ENCODE results near the gene TANGO6. TPM values are rescaled to one million over a fixed set of nuclear protein-coding genes. Genes with fewer than 3 reads are reported as not detected.
"Not testable (repeated sequence)": the region's sequence is repeated elsewhere in the genome, so short reads cannot be mapped to it uniquely, and the experiment has no call there.

Gene TANGO6
- total RNA-seq, 1 donor from 2014 or later: 17.6 TPM

DNA sequence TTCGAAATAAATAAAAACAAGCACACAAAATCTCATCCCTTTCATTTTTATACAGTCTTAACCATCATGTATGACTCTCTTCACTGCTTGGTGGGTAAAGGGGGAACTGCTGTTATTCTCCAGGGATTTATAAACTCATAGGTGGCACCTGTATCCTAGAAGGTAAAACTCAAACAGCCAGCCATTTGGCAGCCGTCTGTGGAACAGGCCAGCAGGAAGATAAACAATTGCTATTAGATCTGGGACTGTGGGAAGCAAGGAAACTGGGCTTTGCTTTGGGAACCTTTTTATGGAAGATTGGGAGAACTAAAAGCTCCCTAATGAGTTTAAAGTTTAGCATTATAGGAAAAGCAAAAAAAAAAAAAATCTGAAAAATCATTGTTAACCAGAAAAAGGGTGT, 126.0 kb downstream of the TANGO6 start:
- DNase-seq (ENCODE audit: low spot score): no peak

DNA sequence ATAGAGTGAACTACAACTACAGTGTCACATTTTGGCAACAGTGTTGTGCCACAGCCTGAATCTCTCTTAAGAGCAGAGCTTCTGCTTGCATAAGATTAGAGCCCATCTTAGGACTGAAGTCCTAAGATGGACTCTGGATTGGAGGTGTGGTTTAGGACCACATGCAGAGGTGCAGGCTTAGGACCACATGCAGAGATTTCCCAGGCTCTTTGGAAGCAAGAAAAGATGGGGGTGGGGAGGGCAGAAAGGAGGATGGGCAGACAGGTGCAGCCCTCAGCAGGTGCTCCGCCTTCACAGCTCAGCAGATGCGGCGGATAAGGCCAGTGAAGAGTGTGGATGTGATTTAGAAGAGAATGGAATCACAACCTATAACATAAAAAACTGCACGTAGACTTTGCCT, 128.7 kb downstream of the TANGO6 start:
- no peak for DNase-seq (ENCODE audit: low spot score)

DNA sequence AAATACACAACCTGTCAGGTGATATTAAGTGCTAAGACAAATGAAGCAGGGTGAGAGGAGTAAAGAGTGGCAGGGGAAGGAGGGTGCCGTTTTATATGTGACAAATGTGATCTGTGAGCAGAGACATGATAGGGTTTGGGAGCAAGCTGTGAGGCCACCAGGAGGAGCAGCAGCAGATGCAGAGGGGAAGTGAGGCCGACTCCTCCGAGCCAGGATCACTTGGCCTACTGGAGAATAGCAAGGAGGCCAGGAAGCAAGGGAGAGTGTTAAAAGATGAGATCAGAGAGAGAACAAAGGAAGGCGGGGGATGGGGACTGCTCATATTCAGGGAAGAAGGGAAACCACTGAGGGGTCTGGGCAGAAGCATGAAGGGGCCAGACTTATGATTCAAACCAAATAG, 129.4 kb downstream of the TANGO6 start:
- DNase-seq (ENCODE audit: low spot score): no peak

DNA sequence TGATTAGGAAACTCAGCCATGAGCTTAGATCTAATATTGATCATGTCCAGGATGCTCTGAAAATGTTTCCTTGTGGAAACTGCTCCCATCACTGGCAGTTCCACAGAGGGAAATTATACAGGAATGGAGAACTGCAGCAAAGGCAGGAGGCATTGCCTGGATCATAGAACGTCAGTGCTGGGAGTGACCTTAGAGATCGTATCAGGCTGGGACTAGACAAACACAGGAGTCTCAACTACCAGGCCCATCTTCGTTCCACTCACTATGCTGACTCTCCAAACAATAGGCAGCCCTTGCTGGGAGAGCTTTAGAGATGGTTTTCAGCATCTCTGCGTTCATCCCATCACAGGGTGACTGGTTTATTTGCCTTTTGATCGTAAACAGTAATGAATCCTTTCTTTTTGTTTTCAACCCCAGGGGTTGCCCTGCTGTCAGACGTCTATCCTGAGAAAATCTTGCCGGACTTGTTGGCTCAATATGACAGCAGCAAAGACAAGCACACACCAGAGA, 130.3 kb downstream of the TANGO6 start:
- no peak for DNase-seq (ENCODE audit: low spot score)

- DNase-seq (ENCODE audit: low spot score): no peak
Observed at GRCh38 chr16:68978303-68978954, 135.1 kb downstream of the TANGO6 start.

DNA sequence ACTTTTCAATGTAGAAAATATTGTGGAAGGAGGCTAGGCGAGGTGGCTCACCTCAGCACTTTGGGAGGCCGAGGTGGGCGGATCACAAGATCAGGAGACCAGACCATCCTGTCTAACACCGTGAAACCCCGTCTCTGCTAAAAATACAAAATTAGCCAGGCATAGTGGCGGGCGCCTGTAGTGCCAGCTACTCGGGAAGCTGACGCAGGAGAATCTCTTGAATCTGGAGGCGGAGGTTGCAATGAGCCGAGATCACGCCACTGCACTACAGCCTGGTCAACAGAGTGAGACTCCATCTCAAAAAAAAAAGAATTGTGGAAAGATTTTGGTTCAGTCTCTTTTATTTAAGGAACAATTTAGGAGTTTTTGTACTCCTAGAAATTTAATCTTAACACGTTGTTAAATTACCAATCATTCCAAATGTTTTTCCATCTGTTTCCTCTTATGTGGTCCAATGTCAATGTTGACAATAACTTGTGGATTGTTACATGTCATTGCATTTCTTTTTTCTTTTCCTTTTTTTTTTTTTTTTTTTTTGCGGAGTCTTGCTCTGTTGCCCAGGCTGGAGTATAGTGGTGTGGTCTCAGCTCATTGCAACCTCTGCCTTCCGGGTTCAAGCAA, 137.5 kb downstream of the TANGO6 start:
- DNase-seq (ENCODE audit: low spot score): no peak

- DNase-seq (ENCODE audit: low spot score): no peak
Observed at GRCh38 chr16:68981971-68982370, 138.6 kb downstream of the TANGO6 start.

- no peak for DNase-seq (ENCODE audit: low spot score)
Observed at GRCh38 chr16:68984467-68984866, 141.1 kb downstream of the TANGO6 start.

- DNase-seq (ENCODE audit: low spot score): no peak
Observed at GRCh38 chr16:68985268-68985667, 141.9 kb downstream of the TANGO6 start.

- DNase-seq (ENCODE audit: low spot score): peak; percentile 48
Observed at GRCh38 chr16:68985855-68986254, 142.5 kb downstream of the TANGO6 start.

DNA sequence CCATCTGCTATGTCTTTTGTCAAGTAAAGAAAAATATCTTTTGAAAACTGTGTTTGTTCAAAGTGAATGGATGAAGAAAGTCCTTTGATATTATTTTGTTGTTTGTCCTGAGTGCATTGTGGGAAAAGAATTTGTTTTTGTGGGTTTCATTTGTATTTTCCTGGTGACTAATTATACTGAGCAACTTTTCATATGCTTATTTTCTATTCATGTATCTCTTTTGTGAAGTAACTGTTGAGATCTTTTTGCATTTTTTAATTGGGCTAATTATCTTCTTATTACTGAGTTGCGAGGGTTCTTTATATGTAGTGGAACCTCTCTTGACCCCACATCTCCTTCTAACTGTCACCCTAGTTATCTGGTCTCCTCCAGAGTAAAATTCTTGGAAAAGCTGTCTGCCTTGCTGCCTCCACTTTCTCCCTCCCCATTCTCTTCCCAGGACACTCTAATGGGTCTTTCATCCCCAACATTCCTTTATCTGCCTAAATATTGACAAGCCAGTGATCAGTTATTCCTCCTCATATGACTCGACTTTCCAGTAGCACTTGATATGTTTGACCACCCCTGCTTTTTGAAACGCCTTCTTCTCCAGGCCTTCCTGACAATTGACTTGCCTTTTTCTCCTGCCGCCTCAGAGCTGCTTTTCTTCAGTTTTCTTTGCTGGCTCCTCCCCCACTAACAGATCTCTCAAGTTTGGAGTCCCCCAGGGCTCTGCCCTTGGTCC, 144.6 kb downstream of the TANGO6 start:
- no peak for DNase-seq (ENCODE audit: low spot score)

DNA sequence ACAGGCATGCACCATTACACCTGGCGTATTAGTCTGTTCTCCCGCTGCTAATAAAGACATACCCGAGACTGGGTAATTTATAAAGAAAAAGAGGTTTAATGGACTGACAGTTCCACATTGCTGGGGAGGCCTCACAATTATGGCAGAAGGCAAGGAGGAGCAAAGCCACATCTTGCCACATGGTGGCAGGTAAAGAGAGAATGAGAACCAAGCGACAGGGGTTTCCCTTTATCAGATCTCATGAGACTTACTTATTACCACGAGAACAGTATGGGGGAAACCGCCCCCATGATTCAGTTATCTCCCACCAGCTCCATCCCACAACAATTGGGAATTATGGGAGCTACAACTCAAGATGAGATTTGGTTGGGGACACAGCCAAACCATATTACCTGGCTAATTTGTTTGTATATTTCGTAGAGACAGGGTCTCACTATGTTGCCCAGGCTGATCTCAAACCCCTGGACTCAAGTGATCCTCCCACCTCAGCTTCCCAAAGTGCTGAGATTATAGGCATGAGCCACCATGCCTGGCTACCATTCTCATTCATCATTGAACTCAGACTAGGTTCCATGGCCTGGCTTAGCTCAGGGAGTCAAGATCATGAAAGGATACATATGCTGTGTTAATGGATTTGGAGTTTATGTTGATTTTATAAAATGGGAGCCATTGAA, 147.0 kb downstream of the TANGO6 start:
- DNase-seq (ENCODE audit: low spot score): not testable (repeated sequence)

DNA sequence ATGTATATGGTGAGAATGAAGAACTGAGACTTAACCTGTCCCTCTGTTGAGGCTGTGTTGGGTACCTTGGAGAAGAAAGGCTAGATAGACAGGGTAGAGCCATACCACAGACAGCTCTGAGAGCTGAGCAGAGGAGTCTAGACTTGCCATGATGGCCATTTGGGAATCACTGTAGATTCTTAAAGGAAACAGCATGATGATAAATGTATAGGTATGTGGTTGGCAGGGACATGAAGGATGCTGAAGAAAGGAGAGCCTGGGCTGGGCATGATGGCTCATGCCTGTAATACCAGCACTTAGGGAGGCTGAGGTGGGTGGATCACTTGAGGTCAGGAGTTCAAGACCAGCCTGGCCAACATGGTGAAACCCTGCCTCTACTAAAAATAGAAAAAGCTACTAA, 147.7 kb downstream of the TANGO6 start:
- no peak for DNase-seq (ENCODE audit: low spot score)

DNA sequence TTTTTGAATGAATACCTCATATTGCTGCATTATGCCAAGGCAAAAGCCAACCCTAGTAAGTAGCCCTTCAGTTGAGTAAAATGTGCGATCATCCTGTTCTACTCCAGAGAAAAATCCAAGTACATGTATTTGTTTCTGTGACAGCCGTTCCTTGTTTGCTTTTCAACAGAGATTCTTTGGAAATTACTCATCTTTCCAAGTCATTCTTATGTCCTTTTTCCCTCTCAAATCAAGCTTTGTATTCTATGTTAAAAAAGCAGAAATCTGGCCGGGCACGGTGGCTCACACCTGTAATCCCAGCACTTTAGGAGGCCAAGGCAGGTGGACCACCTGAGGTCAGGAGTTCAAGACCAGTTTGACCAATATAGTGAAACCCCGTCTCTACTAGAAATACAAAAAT, 149.2 kb downstream of the TANGO6 start:
- DNase-seq (ENCODE audit: low spot score): no peak

DNA sequence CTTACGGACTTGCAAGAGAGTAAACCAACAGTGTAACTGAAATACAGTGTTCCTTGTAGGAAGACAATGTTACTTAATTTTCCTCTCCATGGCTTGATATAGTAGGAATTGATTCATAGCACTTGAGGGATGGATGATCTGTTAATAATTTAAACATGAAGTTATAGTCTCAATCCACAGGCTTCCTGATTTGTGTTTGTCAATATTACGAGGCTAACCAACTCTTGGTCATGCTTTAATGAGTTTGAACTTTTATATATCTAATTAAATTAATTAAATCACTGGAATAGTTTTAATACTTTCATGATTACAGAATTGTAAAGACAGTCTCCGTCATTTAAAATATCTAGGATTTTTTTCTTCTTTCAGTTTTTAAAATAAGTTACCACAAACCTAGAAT, 150.1 kb downstream of the TANGO6 start:
- no peak for DNase-seq (ENCODE audit: low spot score)

DNA sequence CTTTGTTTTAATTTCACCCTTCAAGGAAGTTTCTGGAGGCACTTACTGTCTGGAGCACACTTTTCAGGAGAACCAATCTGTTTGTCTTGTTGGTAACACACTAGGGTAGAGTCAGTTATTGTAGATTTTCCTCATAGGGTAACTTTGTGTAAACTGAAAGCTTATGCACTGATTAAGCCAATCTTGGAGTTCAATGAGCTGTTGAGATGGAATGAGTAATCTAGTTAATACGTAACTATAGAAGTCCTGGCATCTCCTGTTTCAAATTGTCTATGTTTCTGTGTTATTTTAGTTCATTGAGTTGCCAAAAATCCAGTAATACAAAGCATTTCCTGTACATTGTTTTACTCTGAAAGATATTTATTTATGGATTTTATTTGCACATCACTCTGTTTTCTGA, 150.6 kb downstream of the TANGO6 start:
- no peak for DNase-seq (ENCODE audit: low spot score)

GRCh38 chr16:68994324-68994723, 151.0 kb downstream of the TANGO6 start:
- DNase-seq (ENCODE audit: low spot score): no peak

DNA sequence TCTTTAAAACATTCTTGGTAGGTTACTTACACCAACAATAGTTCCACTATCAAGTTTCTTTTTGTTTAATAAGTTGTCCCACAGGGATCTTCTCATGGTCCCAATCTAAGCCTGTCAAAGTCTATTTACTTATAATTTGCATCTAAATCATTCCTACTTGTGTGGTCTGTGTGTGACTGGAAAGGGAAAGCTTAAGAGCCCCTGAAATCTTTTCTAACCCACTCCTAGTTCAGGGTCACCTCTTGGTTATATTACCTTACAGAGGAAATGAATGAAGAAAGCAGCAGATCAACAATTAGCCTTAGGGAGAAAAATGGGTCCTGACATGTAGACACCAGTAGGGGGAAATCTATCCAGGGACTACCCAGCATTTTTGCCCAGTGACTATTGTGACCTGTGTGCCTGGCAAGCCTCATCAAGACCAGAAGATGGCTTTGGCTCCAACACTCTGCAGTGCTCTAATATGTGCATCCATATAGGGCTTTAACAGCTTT, 151.7 kb downstream of the TANGO6 start:
- no peak for DNase-seq (ENCODE audit: low spot score)

GRCh38 chr16:68997564-68997963, 154.2 kb downstream of the TANGO6 start:
- DNase-seq (ENCODE audit: low spot score): no peak

- DNase-seq (ENCODE audit: low spot score): no peak
Observed at GRCh38 chr16:68999114-68999513, 155.8 kb downstream of the TANGO6 start.

DNA sequence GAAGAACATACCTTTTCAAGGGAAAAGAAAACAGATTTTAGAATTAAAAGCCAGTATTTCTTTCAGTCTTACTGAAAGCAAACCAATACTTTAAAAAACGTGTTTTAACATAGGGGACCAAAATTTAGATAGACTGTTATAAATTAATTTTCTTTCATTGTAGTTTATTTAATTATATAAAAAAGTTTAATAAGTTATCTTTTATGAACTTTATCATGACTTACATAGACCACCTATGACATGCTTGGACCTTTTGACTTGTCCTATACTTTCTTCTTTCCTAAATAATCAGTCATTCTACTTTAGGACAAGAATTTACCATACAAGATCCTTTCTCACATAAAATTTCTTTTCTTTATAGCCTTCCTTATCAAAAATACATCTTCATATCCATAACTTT, 160.2 kb downstream of the TANGO6 start:
- no peak for DNase-seq (ENCODE audit: low spot score)

All from umbilical cord (tissue), 2 donors.